ENCODE data around the gene TTLL9.

The TTLL9 gene

DNA sequence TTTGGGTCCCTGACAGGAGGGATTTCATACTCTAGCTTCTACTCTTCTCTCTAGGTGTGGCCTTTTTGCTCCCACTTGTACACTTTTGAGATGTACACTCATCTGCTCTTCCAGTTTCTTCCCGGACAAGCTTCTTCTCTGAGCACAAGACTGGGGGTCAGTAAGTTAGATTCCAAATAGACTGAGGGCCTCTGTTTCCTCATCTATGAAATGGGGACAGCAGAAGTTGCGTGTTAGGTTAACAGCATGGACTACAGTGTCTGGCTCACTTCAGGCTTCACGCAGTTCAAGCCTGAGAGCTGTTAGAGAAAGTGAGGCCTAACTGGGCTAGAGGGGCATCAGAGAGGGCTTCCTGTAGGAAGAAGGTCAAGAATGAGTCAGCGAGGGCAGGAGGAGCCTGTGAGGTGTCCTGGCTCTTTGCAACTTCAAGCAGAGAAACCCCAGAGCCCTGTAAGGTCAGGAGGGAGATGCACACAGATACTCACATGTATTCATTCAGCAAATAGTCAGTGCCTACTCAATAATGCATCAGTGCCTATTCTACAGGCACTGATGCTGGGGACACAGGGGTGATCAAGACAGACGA lies 118.1 kb downstream of the TTLL9 start:
- DNase-seq: no peak

DNA sequence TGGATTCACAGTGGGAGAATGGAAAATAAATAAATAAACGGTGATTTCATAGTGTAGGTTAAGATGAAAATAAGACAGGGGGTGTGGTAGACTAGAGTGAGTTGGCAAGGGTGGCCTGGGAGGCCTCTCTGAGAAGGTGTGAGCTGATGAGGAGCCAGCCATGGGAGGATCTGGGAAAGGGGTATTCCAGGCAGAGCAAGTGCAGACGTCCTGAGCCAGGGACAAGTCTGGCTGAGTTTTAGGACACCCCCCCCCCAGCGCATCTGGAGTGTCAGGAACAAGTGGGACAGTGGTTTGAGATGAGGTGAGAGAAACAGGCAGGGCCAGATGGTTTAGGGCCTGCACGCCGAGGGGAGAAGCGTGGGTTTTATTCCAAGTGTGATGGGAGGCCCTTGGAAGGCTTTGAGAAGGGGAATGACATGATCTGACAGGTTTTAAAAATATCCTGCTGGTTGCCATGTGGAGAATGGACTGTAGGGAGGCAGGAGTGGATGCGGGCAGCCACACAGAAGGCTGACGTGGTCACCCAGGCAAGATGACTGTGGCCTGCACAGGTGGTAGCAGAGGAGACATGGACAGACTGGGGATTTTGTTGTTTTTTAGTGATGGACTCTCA lies 118.7 kb downstream of the TTLL9 start:
- no peak for DNase-seq

DNA sequence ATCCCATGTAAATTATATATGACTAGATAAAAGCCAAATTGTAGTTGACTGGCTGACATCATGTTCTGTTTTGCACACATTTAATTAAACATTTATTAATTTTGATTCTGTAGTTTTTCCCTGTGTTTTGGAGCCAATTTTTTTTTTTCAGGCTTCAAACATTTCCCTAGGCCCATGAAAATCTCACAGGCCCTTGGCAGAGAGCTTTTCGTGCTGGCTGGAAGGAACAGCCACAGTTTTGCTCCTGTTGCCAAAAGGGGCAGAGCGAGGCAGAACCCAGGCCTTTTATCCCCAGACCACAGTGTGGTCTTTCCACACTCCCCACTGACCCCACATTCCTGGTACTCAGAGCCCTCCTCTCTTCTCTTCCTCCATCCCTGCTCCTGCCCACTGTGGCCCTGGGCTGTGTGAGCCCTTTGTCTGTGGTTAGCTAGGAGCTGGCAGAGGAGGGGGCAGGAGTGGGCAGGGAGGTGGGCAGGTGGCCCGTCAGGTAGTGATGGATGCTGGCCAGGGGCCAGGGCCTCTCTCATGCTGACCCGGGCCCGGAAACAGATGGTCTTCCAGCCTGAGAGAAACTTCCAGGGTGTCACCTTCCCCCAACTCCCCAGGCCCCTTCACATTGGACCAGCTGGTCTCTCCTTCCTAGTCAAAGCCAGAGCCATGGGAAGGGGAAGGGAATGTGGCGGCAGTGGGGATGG lies 120.4 kb downstream of the TTLL9 start:
- no peak for DNase-seq

- no peak for DNase-seq
Measured at GRCh38 chr20:31991339-31991705, 120.9 kb downstream of the TTLL9 start.

- DNase-seq: no peak
Measured at GRCh38 chr20:31992086-31992485, 121.7 kb downstream of the TTLL9 start.

All from fibroblast of skin of back (primary cell).